HG02588 (cell line): ENCODE results near the gene ARHGEF11.

Source experiments
- ATAC-seq: cut with Tn5 transposase; IDR thresholded peaks from one replicate; pipeline ENCODE4 v1.9.1; 2021; ENCODE audit warnings: mild to moderate bottlenecking, moderate library complexity; ENCODE audit not compliant: unreplicated experiment

The ARHGEF11 gene

GRCh38 chr1:156956333-156956732, 89.2 kb downstream of the ARHGEF11 start:
- ATAC-seq: no peak

- no peak for ATAC-seq
These were observed 92.0 kb downstream of the ARHGEF11 start for GRCh38 chr1:156953571-156953970.

GRCh38 chr1:156951371-156951770, 94.2 kb downstream of the ARHGEF11 start:
- no peak for ATAC-seq

GRCh38 chr1:156949127-156949526, 96.4 kb downstream of the ARHGEF11 start:
- no peak for ATAC-seq

GRCh38 chr1:156948708-156949107, 96.8 kb downstream of the ARHGEF11 start:
- ATAC-seq: no peak

- ATAC-seq: no peak
These were observed 97.6 kb downstream of the ARHGEF11 start for GRCh38 chr1:156947818-156948525.

GRCh38 chr1:156947127-156947526, 98.4 kb downstream of the ARHGEF11 start:
- ATAC-seq: no peak

- no peak for ATAC-seq
These were observed 99.5 kb downstream of the ARHGEF11 start for GRCh38 chr1:156945881-156946661.

- ATAC-seq: no peak
These were observed 100.7 kb downstream of the ARHGEF11 start for GRCh38 chr1:156944848-156945247.

- no peak for ATAC-seq
These were observed 101.3 kb downstream of the ARHGEF11 start for GRCh38 chr1:156944268-156944667.

- no peak for ATAC-seq
These were observed 101.8 kb downstream of the ARHGEF11 start for GRCh38 chr1:156943756-156944155.

GRCh38 chr1:156942576-156942975, 103.0 kb downstream of the ARHGEF11 start:
- no peak for ATAC-seq

- ATAC-seq: no peak
These were observed 103.4 kb downstream of the ARHGEF11 start for GRCh38 chr1:156942176-156942575.

GRCh38 chr1:156941675-156942074, 103.9 kb downstream of the ARHGEF11 start:
- no peak for ATAC-seq

- ATAC-seq: no peak
These were observed 105.7 kb downstream of the ARHGEF11 start for GRCh38 chr1:156939786-156940334.

- ATAC-seq: no peak
These were observed 106.7 kb downstream of the ARHGEF11 start for GRCh38 chr1:156938813-156939212.

- ATAC-seq: no peak
These were observed 107.7 kb downstream of the ARHGEF11 start for GRCh38 chr1:156937883-156938282.

- ATAC-seq: no peak
These were observed 108.8 kb downstream of the ARHGEF11 start for GRCh38 chr1:156936721-156937220.

- ATAC-seq: no peak
These were observed 109.4 kb downstream of the ARHGEF11 start for GRCh38 chr1:156936191-156936590.

- ATAC-seq: no peak
These were observed 109.9 kb downstream of the ARHGEF11 start for GRCh38 chr1:156935505-156936128.

- ATAC-seq: no peak
These were observed 112.4 kb downstream of the ARHGEF11 start for GRCh38 chr1:156933136-156933535.
